C4-2B (cell line): ENCODE results near the gene ANKRD62.

ENCODE experiments used
- H3K27ac ChIP-seq: fragments of 450-650 bp; 2 replicates; pipeline ENCODE4 v1.5.1; 2017
- ZFX ChIP-seq: fragments of 450-650 bp; IDR thresholded peaks from 2 replicates; pipeline ENCODE4 v1.6.1; 2017
- TF ChIP-seq, protein P1 (sequence below): fragments of 450-650 bp; conservative IDR thresholded peaks from 2 replicates; pipeline ENCODE4 v1.5.1; 2017; ENCODE audit warnings: mild to moderate bottlenecking

The ANKRD62 gene

DNA sequence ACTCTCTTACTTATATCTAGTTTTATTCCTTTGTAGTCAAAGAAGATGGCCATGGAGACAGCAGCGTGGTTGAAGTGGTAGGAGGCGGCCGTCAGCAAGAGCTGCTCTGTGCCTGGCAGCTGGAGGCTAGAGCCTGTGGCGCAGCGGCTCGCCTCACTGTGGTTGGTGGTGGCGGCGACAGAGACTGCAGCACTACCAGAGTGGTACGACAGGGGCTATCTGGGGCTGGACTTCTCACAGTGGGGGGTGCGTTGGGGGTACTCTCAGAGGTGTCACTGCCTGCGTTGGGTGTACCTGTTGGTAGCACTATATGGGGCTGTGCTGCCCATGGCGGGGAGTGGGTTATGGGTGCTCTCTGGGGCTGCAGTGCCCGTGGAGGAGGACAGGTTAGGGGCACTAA lies 8.5 kb upstream of the ANKRD62 start:
- no peak overlapping the region for H3K27ac ChIP-seq
- TF ChIP-seq, protein P1, sequence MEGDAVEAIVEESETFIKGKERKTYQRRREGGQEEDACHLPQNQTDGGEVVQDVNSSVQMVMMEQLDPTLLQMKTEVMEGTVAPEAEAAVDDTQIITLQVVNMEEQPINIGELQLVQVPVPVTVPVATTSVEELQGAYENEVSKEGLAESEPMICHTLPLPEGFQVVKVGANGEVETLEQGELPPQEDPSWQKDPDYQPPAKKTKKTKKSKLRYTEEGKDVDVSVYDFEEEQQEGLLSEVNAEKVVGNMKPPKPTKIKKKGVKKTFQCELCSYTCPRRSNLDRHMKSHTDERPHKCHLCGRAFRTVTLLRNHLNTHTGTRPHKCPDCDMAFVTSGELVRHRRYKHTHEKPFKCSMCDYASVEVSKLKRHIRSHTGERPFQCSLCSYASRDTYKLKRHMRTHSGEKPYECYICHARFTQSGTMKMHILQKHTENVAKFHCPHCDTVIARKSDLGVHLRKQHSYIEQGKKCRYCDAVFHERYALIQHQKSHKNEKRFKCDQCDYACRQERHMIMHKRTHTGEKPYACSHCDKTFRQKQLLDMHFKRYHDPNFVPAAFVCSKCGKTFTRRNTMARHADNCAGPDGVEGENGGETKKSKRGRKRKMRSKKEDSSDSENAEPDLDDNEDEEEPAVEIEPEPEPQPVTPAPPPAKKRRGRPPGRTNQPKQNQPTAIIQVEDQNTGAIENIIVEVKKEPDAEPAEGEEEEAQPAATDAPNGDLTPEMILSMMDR = no peak
- TF ChIP-seq ZFX = no peak

DNA sequence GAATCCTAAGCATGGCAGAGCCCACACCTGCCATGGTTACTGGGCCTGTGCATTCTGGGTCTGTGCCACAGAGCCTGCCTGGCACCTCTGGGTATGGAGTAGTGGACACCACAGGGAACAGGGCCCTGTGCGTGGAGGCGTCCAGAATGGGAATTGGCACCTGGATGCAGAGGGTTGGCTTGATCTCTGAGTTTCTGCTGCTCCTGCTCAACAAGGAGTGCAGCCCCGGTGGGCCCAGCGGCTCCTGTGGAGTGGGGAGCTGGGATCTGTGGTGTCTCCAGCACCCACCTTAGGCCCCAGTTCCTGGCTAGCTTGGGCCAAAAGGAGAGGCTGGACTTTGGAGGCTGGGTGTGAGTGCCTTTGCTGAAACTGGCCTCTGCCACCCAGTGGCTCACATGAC lies 7.9 kb upstream of the ANKRD62 start:
- TF ChIP-seq, protein P1 = no peak
- TF ChIP-seq ZFX = no peak
- no peak overlapping the region for H3K27ac ChIP-seq

DNA sequence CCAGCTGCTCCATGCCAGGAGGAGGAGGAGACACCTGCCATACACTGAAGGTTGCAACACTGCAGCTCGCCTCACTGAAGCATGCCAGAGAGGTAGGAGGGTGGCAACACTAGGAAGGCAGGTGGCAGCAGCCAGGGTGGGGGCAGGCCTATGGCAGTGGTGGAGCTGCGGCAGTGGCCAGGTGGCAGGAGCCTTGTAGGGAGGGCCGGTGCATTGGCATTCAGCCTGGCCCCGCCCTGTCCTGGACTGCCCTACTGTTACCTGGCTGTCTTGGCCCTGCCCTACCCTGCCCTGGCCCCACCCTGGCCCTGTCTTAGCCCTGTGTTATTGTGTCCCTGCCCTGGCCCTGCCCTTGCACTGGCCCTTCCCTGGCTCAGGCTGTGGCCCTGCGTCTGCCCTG lies 7.4 kb upstream of the ANKRD62 start:
- TF ChIP-seq, protein P1 = no peak
- TF ChIP-seq ZFX = no peak
- no peak overlapping the region for H3K27ac ChIP-seq

DNA sequence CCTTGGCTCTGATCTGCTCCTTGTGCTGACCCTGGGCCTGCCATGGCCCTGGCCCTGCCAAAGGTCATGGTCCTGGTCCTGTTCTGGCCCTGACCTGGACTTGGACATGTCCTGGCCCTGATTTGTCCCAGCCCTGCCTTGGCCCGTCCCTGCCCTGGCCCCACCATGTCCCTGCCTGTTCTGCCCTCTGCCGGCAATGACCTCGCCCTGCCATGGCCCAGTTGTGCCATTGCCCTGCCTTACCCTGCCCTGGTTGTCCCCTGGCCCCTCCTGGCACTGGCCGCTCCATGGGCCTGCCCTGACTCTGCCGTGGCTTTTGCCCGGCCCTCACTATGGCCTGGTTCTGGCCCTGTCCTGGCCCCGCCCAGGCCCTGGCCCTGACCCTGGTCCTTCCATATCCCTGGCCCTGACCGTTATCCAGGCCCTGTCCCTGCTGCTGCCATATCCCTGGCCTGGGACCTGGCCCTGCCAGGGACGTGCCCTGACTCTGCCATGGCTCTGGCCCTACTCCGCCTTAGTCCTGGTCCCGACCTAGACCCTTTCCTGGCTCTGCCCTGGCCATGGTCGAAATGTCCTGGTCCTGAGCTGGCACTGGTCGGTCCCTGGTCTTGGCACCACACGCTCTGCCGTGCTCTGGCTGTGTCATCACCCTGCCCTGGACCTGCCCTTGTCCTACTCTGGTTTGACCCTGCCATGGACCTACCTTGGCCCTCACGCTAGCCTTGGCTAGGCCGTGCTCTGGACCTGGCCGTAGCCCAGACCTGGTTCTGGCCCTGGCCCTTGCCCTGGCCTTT lies 6.8 kb upstream of the ANKRD62 start:
- TF ChIP-seq, protein P1 = no peak
- no peak for TF ChIP-seq ZFX
- no peak overlapping the region for H3K27ac ChIP-seq

DNA sequence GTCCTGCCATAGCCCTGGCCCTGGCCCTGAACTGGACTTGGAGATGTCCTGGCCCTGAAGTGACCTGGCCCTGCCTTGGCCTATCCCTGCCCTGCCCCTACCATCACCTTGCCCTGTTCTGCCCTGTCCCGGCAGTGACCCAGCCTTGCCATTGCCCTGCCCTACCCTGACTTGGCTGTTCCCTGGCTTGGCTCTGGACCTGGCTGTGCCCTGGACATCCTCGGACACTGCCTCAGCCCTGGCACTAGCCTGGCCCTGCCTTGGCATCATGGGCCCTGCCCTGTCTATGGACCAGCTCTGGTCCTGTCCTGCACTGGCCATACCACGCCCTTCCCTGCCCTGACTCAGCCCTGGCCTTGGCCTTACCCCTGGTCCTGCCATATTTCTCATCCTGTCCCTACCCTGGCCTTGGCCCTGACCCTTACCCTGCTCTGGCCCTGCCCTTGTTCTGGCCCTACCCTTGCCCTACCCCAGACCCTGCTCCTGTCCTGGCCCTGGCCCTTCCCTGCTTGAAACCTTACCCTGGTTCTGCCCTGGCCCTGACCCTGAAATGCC lies 6.1 kb upstream of the ANKRD62 start:
- TF ChIP-seq, protein P1 = no peak
- no peak for TF ChIP-seq ZFX
- 0 out of 2 replicates have a peak overlapping the region, but pooled peaks have one; percentile 5 for H3K27ac ChIP-seq

DNA sequence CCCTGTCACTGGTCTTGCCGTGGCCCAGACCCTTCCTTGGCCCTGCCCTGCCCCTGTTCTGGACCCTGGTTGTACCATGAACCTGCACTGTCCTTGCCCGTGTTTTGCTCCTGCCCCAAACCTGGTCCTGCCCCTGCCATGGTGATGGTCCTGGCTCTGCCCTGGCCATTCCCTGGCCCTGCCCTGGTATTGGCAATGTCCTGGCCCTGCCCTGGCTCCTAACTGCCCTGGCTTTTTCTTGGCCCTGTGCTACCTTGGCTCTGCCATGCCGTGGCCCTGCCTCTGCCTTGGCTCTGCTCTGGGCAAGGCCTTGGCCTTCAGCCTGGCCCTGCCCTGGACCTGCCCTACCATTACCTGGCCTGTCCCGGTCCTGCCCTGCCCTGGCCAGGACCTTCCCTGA lies 5.5 kb upstream of the ANKRD62 start:
- TF ChIP-seq, protein P1 = no peak
- TF ChIP-seq ZFX = no peak
- H3K27ac ChIP-seq = peak overlapping the region; percentile 5; the same call in 1 of the 2 replicates

DNA sequence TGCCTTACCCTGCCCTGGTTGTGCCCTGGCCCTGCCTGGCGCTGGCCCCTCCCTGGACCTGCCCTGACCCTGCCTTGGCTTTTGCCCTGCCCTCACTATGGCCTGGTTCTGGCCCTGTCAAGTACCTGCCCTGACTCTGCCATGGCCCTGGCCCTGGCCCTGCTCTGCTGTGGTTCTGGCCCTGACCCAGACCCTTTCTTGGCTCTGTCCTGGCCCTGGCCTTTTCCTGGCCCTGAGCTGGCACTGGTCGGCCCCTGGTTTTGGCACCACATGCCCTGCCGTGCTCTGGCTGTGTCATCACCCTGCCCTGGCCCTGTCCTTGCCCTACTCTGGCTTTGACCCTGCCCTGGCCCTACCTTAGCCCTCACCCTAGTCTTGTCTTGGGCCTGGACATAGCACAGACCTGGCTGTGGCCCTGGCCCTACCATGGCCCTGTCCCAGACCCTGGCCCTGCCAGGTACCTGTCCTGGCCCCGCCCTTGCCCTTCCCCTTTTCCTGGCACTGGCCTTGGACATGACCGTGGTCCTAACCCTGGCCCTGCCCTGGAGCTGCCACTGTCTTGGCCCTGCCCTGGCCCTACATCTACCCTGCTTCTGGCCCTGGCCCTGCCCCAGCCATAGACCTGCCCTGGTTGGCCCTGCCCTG lies 4.8 kb upstream of the ANKRD62 start:
- peak overlapping the region; percentile 5; the same call in 1 of the 2 replicates for H3K27ac ChIP-seq
- no peak for TF ChIP-seq ZFX
- TF ChIP-seq, protein P1 = no peak
